ENCODE measurements around the gene CHL1. TPM values are rescaled to one million over a fixed set of nuclear protein-coding genes. Genes with fewer than 3 reads are reported as not detected.

CHL1 gene
- total and polyA plus RNA-seq, 2 of the 8 experiments (the other 6 are each of a cell fraction or from before 2014, with no cell fraction given) = 0.05 to 0.99 TPM

DNA sequence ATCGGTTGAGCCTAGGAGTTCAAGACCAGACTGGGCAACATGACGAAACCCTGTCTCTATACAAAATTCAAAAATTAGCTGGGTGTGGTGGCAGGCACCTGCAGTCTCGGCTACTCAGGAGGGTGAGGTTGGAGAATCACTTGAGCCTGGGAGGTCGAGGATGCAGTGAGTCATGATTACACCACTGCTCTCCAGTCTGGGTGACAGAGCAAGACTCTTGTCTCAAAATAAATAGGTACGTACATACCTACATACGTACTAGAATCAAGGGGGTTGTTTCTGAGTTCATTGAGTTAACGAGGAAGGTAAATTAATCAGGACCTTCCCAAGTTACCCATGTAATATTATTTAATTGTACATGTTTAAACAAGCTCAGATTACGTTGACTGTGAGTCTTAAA lies 97.5 kb downstream of the CHL1 start:
- FAIRE-seq (no peak), DNase-seq (ENCODE audit: low read depth in 1 of 2, low spot score in 2 of 2) (no peak)
- WGBS, 2 experiments (ENCODE audit: extremely low coverage in 1 of 2, insufficient coverage in 1 of 2, insufficient read length in 1 of 2, insufficient replicate concordance in 2 of 2, low coverage in 1 of 2, low lambda C conversion rate in 2 of 2, missing lambda C conversion rate in 1 of 2) = 91% methylated on average over 8 of the region's 8 CpGs; no CpG with 5 or more reads in 1 of the 2 experiments
- Histone ChIP-seq H3K27me3 (replicated peaks in 1 of 4; ENCODE audit: control insufficient read depth in 3 of 4, extremely low read depth in 1 of 4, insufficient read depth in 3 of 4, low read length in 3 of 4) (no peaks in the 10 kb centered on the region), H3K56ac (replicated peaks; ENCODE audit: insufficient read length, low read depth, low read length) (no peak overlapping the region), H2BK12ac (ENCODE audit: low read depth, low read length) (no peak overlapping the region), H3K79me2 (ENCODE audit: control insufficient read depth in 1 of 2, insufficient read depth in 2 of 2, low read length in 2 of 2) (no peaks in the 10 kb centered on the region), H3K23me2 (ENCODE audit: low read depth, low read length) (no peaks in the 10 kb centered on the region), H2BK15ac (ENCODE audit: low read length) (no peak overlapping the region), H3K4me3 (ENCODE audit: extremely low read depth in 1 of 4, insufficient read depth in 2 of 4, low read depth in 3 of 4, low read length in 4 of 4) (no peak overlapping the region), H3K27ac (ENCODE audit: low read depth, low read length) (no peak overlapping the region), H4K8ac (ENCODE audit: extremely low read depth, insufficient read depth, low read length) (no peak overlapping the region), H3K36me3 (ENCODE audit: control insufficient read depth in 2 of 4, insufficient read depth in 4 of 4, low read length in 3 of 4) (no peaks in the 10 kb centered on the region), H4K5ac (ENCODE audit: insufficient read length, low read depth, low read length) (no peak overlapping the region), H4K20me1 (replicated peaks in 1 of 2; ENCODE audit: control insufficient read depth in 1 of 2, insufficient read depth in 2 of 2, low read length in 2 of 2) (no peaks in the 10 kb centered on the region), H3K14ac (ENCODE audit: insufficient read length) (no peak overlapping the region), H2BK5ac (ENCODE audit: low read depth, low read length) (no peak overlapping the region), H2AK5ac (ENCODE audit: low read depth, low read length) (no peak overlapping the region), H3K9me3 (ENCODE audit: insufficient read depth in 2 of 2, low read depth in 1 of 2, low read length in 1 of 2) (no peaks in the 10 kb centered on the region), H3K23ac (ENCODE audit: insufficient read length) (no peak overlapping the region), H4K91ac (replicated peaks; ENCODE audit: insufficient read length, low read length) (no peak overlapping the region), H3K18ac (ENCODE audit: extremely low read depth, low read length) (no peak overlapping the region), H3K9ac (replicated peaks in 1 of 4; ENCODE audit: extremely low read depth in 1 of 4, low read depth in 3 of 4, low read length in 3 of 4) (no peak overlapping the region), H3K4me1 (replicated peaks in 1 of 4; ENCODE audit: control insufficient read depth in 3 of 4, insufficient read depth in 4 of 4, low read length in 3 of 4) (no peaks in the 10 kb centered on the region), H3K4me2 (ENCODE audit: insufficient read depth in 1 of 2, low read depth in 2 of 2, low read length in 2 of 2) (no peak overlapping the region), H2BK20ac (ENCODE audit: low read length) (no peak overlapping the region), H2AFZ (ENCODE audit: low read length) (no peak overlapping the region), H3K79me1 (ENCODE audit: low read depth, low read length) (no peaks in the 10 kb centered on the region), H3K4ac (replicated peaks; ENCODE audit: insufficient read length, low read depth, low read length) (no peak overlapping the region), H2BK120ac (replicated peaks; ENCODE audit: low read depth, low read length) (no peak overlapping the region)
- ChIA-PET CTCF (ENCODE audit: partially characterized antibody) (interaction anchor here (0.5 kb wide), 1 partner anchor 13 kb away, joined by 3 read pairs; no protein-coding TSS in a partner anchor), POLR2A (ENCODE audit: partially characterized antibody) (no interaction called here)
- TF ChIP-seq CEBPB (IDR thresholded peaks at IDR 0.05; ENCODE audit: low read depth, low read length) (no peak), SAP30 (IDR thresholded peaks at IDR 0.05; ENCODE audit: insufficient read depth, insufficient replicate concordance, low read length) (no peak), RAD21 (IDR thresholded peaks at IDR 0.05 in 1 of 2, conservative IDR thresholded peaks at IDR 0.05 in 1 of 2; ENCODE audit: low read depth in 2 of 2, low read length in 2 of 2) (no peak), BCL11A (IDR thresholded peaks at IDR 0.05; ENCODE audit: low read depth in 2 of 2, low read length in 2 of 2) (no peak)
